ENCODE data around the gene ARID3A.

ARID3A gene

DNA sequence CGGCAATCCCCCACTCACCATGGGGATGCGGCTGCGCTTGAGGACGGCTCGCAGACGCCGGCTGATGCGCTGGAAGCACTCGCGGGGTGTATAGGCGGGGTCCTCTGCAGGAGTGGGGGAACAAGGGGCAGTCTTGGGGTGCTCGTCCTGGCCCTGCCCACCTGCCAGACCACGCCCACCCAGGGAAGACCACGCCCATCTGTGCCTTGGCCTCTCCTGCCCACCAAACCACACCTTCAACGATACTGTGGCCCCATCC is 25.9 kb upstream of the ARID3A start:
- in situ Hi-C loops (cut with MboI; ENCODE audit: low sequenced_read_pairs, unreplicated experiment): no loop called here
- TF ChIP-seq, protein P1, sequence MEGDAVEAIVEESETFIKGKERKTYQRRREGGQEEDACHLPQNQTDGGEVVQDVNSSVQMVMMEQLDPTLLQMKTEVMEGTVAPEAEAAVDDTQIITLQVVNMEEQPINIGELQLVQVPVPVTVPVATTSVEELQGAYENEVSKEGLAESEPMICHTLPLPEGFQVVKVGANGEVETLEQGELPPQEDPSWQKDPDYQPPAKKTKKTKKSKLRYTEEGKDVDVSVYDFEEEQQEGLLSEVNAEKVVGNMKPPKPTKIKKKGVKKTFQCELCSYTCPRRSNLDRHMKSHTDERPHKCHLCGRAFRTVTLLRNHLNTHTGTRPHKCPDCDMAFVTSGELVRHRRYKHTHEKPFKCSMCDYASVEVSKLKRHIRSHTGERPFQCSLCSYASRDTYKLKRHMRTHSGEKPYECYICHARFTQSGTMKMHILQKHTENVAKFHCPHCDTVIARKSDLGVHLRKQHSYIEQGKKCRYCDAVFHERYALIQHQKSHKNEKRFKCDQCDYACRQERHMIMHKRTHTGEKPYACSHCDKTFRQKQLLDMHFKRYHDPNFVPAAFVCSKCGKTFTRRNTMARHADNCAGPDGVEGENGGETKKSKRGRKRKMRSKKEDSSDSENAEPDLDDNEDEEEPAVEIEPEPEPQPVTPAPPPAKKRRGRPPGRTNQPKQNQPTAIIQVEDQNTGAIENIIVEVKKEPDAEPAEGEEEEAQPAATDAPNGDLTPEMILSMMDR (IDR thresholded peaks at IDR 0.05; ENCODE audit: borderline replicate concordance, control extremely low read depth, extremely low read depth, insufficient read depth, missing control alignments): no peak
- DNase-seq (ENCODE audit: low spot score): no peak

DNA sequence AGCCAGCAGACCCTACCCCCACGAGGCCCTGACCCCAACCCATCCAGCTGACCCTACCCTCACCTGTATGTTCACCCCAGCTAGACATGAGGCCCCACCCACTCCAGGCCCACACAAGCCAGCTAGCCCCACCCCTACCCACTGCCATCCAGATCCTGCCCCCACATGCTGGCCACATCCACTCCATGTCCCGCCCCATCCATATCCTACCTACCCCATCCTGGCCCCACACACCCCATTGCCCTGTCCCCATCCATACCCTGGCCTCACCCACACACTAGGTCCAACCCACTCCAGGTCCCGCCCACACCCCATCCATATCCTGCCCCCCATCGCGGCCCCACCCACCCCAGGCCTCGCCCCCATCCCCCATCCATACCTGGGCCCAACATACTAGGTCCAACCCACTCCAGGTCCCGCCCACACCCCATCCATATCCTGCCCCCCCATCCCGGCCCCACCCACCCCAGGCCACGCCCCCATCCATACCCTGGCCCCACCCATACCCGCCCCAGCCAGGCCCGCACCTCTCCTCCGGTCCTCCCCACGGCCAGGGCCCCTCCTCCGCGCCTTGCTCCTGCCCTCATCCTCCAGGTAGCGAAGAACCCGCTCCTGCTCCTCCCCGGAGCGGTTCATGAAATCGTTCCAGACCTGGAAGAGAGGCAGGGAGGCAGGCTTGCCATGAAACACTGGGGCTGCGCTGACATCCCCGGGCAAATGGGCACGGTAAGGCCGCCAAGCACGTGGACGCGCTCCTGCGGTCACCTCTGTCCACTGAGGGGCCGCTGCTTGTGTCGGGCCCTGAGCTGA is 25.3 kb upstream of the ARID3A start:
- TF ChIP-seq, protein P1 (IDR thresholded peaks at IDR 0.05; ENCODE audit: borderline replicate concordance, control extremely low read depth, extremely low read depth, insufficient read depth, missing control alignments): no peak
- in situ Hi-C loops (cut with MboI; ENCODE audit: low sequenced_read_pairs, unreplicated experiment): no loop called here
- DNase-seq (ENCODE audit: low spot score): no peak

DNA sequence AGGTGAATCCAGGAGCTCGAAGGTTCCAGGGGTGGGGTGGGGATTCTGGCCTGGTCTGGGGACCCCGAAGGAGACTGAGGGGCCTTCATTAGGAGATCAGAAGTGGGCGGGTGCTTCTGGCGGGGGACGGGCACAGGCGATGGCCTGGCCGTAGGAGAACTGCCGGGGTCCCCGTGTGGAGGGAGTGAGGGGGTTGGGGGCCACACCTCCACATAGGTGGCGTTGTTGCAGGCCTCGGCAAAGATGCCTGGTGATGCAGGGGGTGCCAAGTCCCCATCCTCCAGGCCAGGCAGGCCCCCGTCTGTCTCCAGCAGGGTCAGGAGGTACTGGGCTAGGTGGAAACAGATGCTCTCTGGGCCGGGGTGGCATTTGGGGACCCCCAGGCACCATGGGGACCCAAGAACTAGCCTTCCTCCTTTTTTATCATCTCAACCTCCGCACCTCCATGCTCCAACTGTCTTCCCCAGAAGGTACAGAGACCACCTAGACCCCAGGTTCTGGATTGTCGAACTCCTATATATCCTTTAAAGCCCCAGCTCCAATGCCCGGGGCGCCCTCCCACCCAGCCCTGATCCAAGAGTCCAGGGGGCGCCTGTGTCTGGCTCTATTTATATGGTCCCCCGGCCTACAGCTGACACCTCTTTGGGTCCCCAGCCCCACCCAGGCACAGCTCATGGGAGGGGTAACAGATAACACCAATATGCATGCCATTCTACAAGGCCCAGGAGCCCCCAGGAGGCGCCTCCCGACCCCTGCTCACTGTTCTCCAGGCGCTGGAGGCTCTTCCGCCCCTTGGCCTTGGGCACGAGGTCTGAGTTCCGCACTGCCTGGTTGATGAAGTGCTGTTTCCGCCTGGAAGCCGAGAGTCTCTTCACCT is 24.4 kb upstream of the ARID3A start:
- in situ Hi-C loops (cut with MboI; ENCODE audit: low sequenced_read_pairs, unreplicated experiment): no loop called here
- TF ChIP-seq, protein P1 (IDR thresholded peaks at IDR 0.05; ENCODE audit: borderline replicate concordance, control extremely low read depth, extremely low read depth, insufficient read depth, missing control alignments): no peak
- DNase-seq (ENCODE audit: low spot score): no peak

DNA sequence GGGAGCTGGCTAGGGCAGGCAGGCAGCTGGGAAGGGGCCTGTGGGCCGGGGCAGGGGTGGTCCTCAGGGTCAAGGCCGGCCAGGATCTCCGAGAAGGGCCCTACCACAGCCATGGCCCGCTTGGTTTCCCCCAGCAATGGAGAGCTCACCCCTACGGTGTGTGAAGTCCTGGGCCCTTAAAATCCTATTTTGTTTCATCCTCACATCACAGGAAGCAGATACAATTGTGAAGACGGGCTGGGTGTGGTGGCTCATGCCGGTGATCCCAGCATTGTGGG is 23.8 kb upstream of the ARID3A start:
- in situ Hi-C loops (cut with MboI; ENCODE audit: low sequenced_read_pairs, unreplicated experiment): no loop called here
- TF ChIP-seq, protein P1 (IDR thresholded peaks at IDR 0.05; ENCODE audit: borderline replicate concordance, control extremely low read depth, extremely low read depth, insufficient read depth, missing control alignments): no peak
- DNase-seq (ENCODE audit: low spot score): no peak

DNA sequence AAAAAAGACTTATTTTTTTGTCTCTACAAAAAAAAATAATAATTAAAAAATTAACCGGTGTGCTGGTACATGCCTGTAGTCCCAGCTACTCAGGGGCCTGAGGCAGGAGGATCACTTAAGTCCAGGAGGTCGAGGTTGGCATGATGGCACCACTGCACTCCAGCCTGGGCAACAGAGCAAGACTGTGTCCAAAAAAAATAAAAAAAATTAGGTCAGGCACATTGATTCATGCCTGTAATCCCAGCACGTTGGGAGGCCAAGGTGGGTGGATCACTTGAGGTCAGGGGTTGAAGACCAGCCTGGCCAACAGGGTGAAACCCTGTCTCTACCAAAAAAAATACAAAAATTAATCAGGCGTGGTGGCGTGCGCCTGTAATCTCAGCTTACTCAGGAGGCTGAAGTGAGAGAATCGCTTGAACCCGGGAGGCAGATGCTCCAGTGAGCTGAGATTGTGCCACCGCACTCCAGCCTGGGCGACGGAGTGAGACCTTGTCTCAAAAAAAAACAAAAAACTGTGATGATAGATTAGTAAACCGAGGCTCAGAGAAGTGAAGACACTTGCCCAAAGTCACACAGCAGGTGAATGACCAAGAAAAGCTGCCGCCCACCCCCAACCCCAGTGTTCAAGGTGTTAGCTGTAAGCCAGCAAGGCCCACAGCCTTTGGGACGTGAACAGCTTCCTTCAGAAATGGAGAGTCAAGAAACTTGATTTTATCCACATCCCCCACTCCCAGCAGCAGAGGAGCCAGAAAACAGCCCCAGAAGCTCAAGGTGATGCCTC is 23.2 kb upstream of the ARID3A start:
- DNase-seq (ENCODE audit: low spot score): no peak
- in situ Hi-C loops (cut with MboI; ENCODE audit: low sequenced_read_pairs, unreplicated experiment): no loop called here
- TF ChIP-seq, protein P1 (IDR thresholded peaks at IDR 0.05; ENCODE audit: borderline replicate concordance, control extremely low read depth, extremely low read depth, insufficient read depth, missing control alignments): no peak

DNA sequence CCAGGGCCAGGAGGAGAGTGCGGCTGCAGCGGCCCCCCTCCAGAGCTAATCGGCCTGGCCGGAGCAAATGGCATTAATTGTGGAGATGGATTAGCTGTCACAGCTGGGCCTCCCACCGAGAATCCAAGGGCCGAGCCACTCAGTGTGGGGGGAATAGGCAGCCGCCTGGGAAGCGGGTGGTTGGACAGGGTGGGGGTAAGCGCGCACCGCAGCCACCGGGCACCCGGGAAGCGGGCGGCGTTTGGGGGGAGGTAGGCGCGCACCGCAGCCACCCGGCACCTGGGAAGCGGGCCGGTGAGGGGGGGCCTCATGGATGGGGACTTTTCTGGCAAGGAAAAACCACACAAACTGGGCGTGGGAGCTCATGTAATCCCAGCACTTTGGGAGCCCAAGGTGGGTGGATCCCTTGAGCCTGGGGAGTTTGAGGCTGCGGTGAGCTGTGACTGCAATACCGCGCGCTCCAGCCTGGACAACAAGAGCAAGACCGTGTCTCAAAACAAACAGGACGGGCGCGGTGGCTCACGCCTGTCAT is 22.5 kb upstream of the ARID3A start:
- in situ Hi-C loops (cut with MboI; ENCODE audit: low sequenced_read_pairs, unreplicated experiment): no loop called here
- TF ChIP-seq, protein P1 (IDR thresholded peaks at IDR 0.05; ENCODE audit: borderline replicate concordance, control extremely low read depth, extremely low read depth, insufficient read depth, missing control alignments): no peak
- DNase-seq (ENCODE audit: low spot score): no peak
